ENCODE data around the gene RNF152. TPM values are rescaled to one million over a fixed set of nuclear protein-coding genes. Genes with fewer than 3 reads are reported as not detected.

RNF152 gene
- total RNA-seq, 1 experiment from 2014 or later, result 2.3 TPM

DNA sequence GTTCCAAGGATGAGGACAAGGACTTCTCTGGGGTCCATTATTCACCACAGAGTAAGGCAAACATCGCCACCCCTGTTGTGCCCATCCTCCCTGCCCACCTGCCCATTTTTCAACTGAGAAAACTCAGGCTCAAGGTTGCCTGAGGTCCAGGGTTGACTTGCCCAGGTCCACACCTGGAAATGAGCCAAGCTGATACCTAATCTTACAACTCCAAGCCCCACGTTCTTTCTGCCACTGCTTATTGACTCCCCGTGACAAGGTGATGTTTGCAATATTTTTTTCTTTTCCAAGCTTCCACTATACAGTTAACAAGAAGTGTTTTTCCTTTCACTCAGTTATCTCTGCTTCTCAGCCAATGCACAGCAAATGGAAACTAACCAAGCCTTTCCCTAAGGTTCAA is 39.0 kb downstream of the RNF152 start:
- no peaks in the 10 kb centered on the region for H3K36me3 Mint-ChIP-seq (ENCODE audit: insufficient read depth in 1 of 3, low read depth in 3 of 3)
- Histone ChIP-seq H3K27ac (ENCODE audit: insufficient read length, low read depth, low read length) (no peak overlapping the region), H3K79me2 (ENCODE audit: insufficient read depth, low read length) (no peaks in the 10 kb centered on the region), H3K9ac (ENCODE audit: extremely low read depth, insufficient read length, low read length) (no peak overlapping the region), H4K5ac (ENCODE audit: insufficient read length, low read depth, low read length) (no peak overlapping the region), H3K4me2 (ENCODE audit: insufficient read depth, insufficient read length, low read length) (no peak overlapping the region), H4K20me1 (ENCODE audit: control insufficient read depth, insufficient read depth, insufficient read length) (no peaks in the 10 kb centered on the region), H3K4ac (ENCODE audit: low read depth, low read length) (no peak overlapping the region), H2BK12ac (ENCODE audit: insufficient read length, low read depth, low read length) (no peak overlapping the region), H3T11ph (ENCODE audit: low read length) (no peak overlapping the region), H2BK20ac (ENCODE audit: low read depth, low read length, poor library complexity, severe bottlenecking) (no peak overlapping the region), H3K56ac (ENCODE audit: insufficient read length, low read depth, low read length) (no peak overlapping the region), H3K4me1 (ENCODE audit: insufficient read depth, low read length) (no peaks in the 10 kb centered on the region; the same call in 1 of the 2 replicates), H2BK5ac (ENCODE audit: insufficient read length, low read length) (no peak overlapping the region), H3K18ac (ENCODE audit: insufficient read length, low read depth, low read length) (peak overlapping the region; percentile 29), H3K9me3 (ENCODE audit: control insufficient read depth, low read depth, low read length) (no peaks in the 10 kb centered on the region), H2BK15ac (ENCODE audit: low read depth, low read length) (peak overlapping the region; percentile 84; the same call in 1 of the 2 replicates), H3K14ac (ENCODE audit: insufficient read depth, low read length) (peak overlapping the region; percentile 68; the same call in 1 of the 2 replicates), H4K91ac (ENCODE audit: insufficient read length, low read depth, low read length) (no peak overlapping the region), H3K79me1 (ENCODE audit: insufficient read depth, low read depth, low read length, poor library complexity, severe bottlenecking) (no peaks in the 10 kb centered on the region), H2AFZ (ENCODE audit: low read length) (no peak overlapping the region), H3K23ac (ENCODE audit: insufficient read length, low read depth, low read length) (no peak overlapping the region), H3K23me2 (ENCODE audit: insufficient read length, low read depth, low read length, poor library complexity, severe bottlenecking) (no peaks in the 10 kb centered on the region), H3K27me3 (ENCODE audit: insufficient read depth, low read length) (no peaks in the 10 kb centered on the region), H2AK5ac (ENCODE audit: insufficient read length, low read length) (no peak overlapping the region), H2BK120ac (ENCODE audit: low read depth, low read length, poor library complexity, severe bottlenecking) (no peak overlapping the region), H4K8ac (replicated peaks; ENCODE audit: insufficient read length, low read depth, low read length) (no peak overlapping the region)
- no peaks in the 10 kb centered on the region for H3K9me3 Mint-ChIP-seq
- DNase-seq, result no peak
- H3K27ac Mint-ChIP-seq, result no peak overlapping the region
- TF ChIP-seq CTCF (conservative IDR thresholded peaks at IDR 0.05), result no peak
- peaks cover 15 to 24% of the 10 kb centered on the region in 2 experiments for H3K4me1 Mint-ChIP-seq
- no CpG with 5 or more reads among the region's 3 CpGs for WGBS (ENCODE audit: extremely low coverage, insufficient read length, low lambda C conversion rate)
- H3K27me3 Mint-ChIP-seq (ENCODE audit: low read depth), result no peaks in the 10 kb centered on the region
- H3K4me3 Mint-ChIP-seq, result no peak overlapping the region; a peak in 1 of 5 replicates
